HepG2 (cell line): ENCODE results near the gene IL3. TPM values are rescaled to one million over a fixed set of nuclear protein-coding genes. Genes with fewer than 3 reads are reported as not detected.

Source experiments
- CHD2 ChIP-seq: IDR thresholded peaks from 2 replicates; pipeline ENCODE4 v1.6.1; 2011; ENCODE audit warnings: low read depth, low read length, improper control_type of control experiment
- FOXK2 ChIP-seq: fragments of 450-650 bp; IDR thresholded peaks from 2 replicates; pipeline ENCODE4 v1.6.1; 2016
- PHF8 ChIP-seq: sonication (generic); formaldehyde crosslinking; IDR thresholded peaks from 2 replicates; pipeline ENCODE4 v1.5.0; 2020; ENCODE audit warnings: missing genetic modification reagents
- RFX1 ChIP-seq: fragments of 450-650 bp; IDR thresholded peaks from 2 replicates; pipeline ENCODE4 v1.6.1; 2017
- ZMYM2 ChIP-seq: sonication (generic); formaldehyde crosslinking; IDR thresholded peaks from 2 replicates; pipeline ENCODE4 v1.8.0; 2022; ENCODE audit warnings: mild to moderate bottlenecking, missing genetic modification reagents
- ZNF619 ChIP-seq: sonication (generic); formaldehyde crosslinking; IDR thresholded peaks from 2 replicates; pipeline ENCODE4 v1.4.0; 2020; ENCODE audit warnings: mild to moderate bottlenecking, missing genetic modification reagents
- ZSCAN25 ChIP-seq: sonication (generic); formaldehyde crosslinking; IDR thresholded peaks from 2 replicates; pipeline ENCODE4 v1.8.0; 2022; ENCODE audit warnings: mild to moderate bottlenecking, missing genetic modification reagents
- polyA plus RNA-seq, 8 experiments: library from polyadenylated mRNA; depleted of rRNA in 3 of 8; stranded (reverse) in 7 of 8; unstranded in 1 of 8; fragments of >200 nt; fragmentation: Illumina TruSeq in 4 of 8; extraction: Trizol in 4 of 8; gene quantifications; 2 replicates each; pipeline versions ENCODE4 v1.2.1 to v1.2.3, GENCODE V29; 2011 to 2016; ENCODE audit warnings: low read depth in 4 of 8, missing spikeins in 1 of 8, mixed read lengths in 1 of 8; ENCODE audit not compliant: insufficient read depth in 1 of 8
- total RNA-seq, 5 experiments: library from RNA; depleted of rRNA; stranded (reverse); fragments of >200 nt; fragmentation: Illumina TruSeq; extraction: Trizol; gene quantifications; 2 replicates each; pipeline ENCODE4 v1.2.3, GENCODE V29; 2016; ENCODE audit warnings: low read depth in 1 of 5
- TF ChIP-seq, protein P1 (sequence below): sonication (generic); formaldehyde crosslinking; IDR thresholded peaks from 2 replicates; pipeline ENCODE4 v1.5.0; 2020; ENCODE audit warnings: mild to moderate bottlenecking, missing genetic modification reagents, moderate library complexity
- TF ChIP-seq, protein P2 (sequence below): sonication (generic); formaldehyde crosslinking; IDR thresholded peaks from 2 replicates; pipeline ENCODE4 v1.4.0; 2020; ENCODE audit warnings: low read depth, mild to moderate bottlenecking, missing genetic modification reagents
- TF ChIP-seq, protein P3 (sequence below): sonication (generic); formaldehyde crosslinking; IDR thresholded peaks from 2 replicates; pipeline ENCODE4 v1.8.1; 2023; ENCODE audit warnings: mild to moderate bottlenecking, missing genetic modification reagents, borderline replicate concordance

IL3 gene
- total and polyA plus RNA-seq, 2 of the 13 experiments (the other 11 are each of a cell fraction or from before 2014, with no cell fraction given): not detected

DNA sequence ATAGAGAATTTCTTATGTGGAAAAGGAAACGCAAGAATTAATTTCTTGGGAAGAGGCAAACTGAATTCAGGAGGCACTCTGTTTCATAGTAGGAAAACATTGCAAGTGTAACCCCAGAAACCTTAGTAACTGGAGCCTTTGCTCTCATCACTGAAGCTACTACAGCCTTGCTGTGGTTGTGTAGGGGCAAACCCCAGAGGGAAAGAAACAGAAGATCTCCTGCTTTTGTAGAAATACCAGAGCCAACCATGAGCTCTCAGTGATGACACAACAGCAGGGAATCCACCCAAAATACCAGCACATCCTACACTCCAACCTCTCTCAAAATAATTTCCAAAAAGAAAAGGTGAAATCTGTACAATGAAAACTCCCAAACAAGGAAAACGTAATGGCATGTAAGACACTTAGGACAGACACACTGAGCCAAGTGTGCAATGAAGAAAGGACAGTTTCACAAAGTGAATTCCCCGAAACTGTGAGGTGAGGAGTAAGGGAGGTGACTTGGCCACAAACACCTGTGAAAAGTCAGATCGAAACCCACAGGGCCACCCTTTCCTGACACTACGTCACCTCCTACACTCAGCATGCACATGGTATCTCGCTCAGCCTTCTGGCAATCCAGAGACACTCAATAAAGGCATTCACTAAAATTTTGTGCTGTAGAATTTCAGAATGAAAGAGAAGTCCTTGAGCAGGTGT is 40.4 kb upstream of the IL3 start (continued):
- TF ChIP-seq, protein P1, sequence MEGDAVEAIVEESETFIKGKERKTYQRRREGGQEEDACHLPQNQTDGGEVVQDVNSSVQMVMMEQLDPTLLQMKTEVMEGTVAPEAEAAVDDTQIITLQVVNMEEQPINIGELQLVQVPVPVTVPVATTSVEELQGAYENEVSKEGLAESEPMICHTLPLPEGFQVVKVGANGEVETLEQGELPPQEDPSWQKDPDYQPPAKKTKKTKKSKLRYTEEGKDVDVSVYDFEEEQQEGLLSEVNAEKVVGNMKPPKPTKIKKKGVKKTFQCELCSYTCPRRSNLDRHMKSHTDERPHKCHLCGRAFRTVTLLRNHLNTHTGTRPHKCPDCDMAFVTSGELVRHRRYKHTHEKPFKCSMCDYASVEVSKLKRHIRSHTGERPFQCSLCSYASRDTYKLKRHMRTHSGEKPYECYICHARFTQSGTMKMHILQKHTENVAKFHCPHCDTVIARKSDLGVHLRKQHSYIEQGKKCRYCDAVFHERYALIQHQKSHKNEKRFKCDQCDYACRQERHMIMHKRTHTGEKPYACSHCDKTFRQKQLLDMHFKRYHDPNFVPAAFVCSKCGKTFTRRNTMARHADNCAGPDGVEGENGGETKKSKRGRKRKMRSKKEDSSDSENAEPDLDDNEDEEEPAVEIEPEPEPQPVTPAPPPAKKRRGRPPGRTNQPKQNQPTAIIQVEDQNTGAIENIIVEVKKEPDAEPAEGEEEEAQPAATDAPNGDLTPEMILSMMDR: no peak
- TF ChIP-seq FOXK2: no peak
- TF ChIP-seq, protein P2, sequence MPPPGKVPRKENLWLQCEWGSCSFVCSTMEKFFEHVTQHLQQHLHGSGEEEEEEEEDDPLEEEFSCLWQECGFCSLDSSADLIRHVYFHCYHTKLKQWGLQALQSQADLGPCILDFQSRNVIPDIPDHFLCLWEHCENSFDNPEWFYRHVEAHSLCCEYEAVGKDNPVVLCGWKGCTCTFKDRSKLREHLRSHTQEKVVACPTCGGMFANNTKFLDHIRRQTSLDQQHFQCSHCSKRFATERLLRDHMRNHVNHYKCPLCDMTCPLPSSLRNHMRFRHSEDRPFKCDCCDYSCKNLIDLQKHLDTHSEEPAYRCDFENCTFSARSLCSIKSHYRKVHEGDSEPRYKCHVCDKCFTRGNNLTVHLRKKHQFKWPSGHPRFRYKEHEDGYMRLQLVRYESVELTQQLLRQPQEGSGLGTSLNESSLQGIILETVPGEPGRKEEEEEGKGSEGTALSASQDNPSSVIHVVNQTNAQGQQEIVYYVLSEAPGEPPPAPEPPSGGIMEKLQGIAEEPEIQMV (CRISPR knock-in tag): no peak
- TF ChIP-seq ZSCAN25: no peak
- TF ChIP-seq PHF8 (CRISPR knock-in tag): no peak
- TF ChIP-seq, protein P3, sequence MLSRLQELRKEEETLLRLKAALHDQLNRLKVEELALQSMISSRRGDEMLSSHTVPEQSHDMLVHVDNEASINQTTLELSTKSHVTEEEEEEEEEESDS (CRISPR knock-in tag): no peak
- no peak for TF ChIP-seq ZMYM2 (CRISPR knock-in tag)
- TF ChIP-seq RFX1: no peak
- no peak for TF ChIP-seq ZNF619 (CRISPR knock-in tag)
- no peak for TF ChIP-seq CHD2
